Spleen (tissue), 11 donors: ENCODE measurements around the gene PLXNA2. TPM values are rescaled to one million over a fixed set of nuclear protein-coding genes. Genes with fewer than 3 reads are reported as not detected.

Source experiments
- DNase-seq: peaks from one replicate; pipeline ENCODE4 v3.0.0-alpha.2; 2020
- H3K27ac ChIP-seq, 8 donors: fragments of 200-600 bp; sonication (generic) in 7 of 8; 1 replicate in 4 of 8; 2 replicates in 4 of 8; pipeline versions ENCODE4 v1.5.0 to v1.8.0; 2016 to 2021; ENCODE audit warnings: inconsistent platforms in 4 of 8, mild to moderate bottlenecking in 4 of 8, moderate library complexity in 1 of 8
- H3K27me3 ChIP-seq, 7 donors: fragments of 200-600 bp; sonication (generic) in 6 of 7; replicated peaks in 1 of 7; 1 replicate in 4 of 7; 2 replicates in 3 of 7; pipeline versions ENCODE4 v1.5.0 to v1.8.0; 2016 to 2021; ENCODE audit warnings: inconsistent platforms in 3 of 7, mild to moderate bottlenecking in 1 of 7
- H3K36me3 ChIP-seq, 6 donors: fragments of 200-600 bp; sonication (generic) in 5 of 6; 1 replicate in 4 of 6; 2 replicates in 2 of 6; pipeline versions ENCODE4 v1.5.0 to v1.8.0; 2016 to 2021; ENCODE audit warnings: inconsistent platforms in 2 of 6
- H3K4me1 ChIP-seq, 6 donors: fragments of 200-600 bp; sonication (generic) in 5 of 6; 1 replicate in 3 of 6; 2 replicates in 3 of 6; pipeline versions ENCODE4 v1.5.0 to v1.8.0; 2016 to 2021; ENCODE audit warnings: inconsistent platforms in 3 of 6
- H3K4me3 ChIP-seq, 8 donors: fragments of 200-600 bp; sonication (generic) in 7 of 8; 1 replicate in 4 of 8; 2 replicates in 4 of 8; pipeline versions ENCODE4 v1.5.0 to v1.8.0; 2016 to 2021; ENCODE audit warnings: inconsistent platforms in 4 of 8, mild to moderate bottlenecking in 4 of 8, moderate library complexity in 2 of 8
- H3K9me3 ChIP-seq, 8 donors: fragments of 200-600 bp; sonication (generic) in 7 of 8; 1 replicate in 4 of 8; 2 replicates in 4 of 8; pipeline versions ENCODE4 v1.5.0 to v1.8.0; 2016 to 2021; ENCODE audit warnings: inconsistent platforms in 4 of 8
- CTCF ChIP-seq, 11 experiments: fragments of 200-600 bp in 7 of 11; fragments of 450-650 bp in 4 of 11; sonication (generic) in 4 of 11; IDR thresholded peaks in 8 of 11; conservative IDR thresholded peaks in 3 of 11; 1 replicate in 7 of 11; 2 replicates in 4 of 11; pipeline versions ENCODE4 v1.4.0 to v1.8.0; 2016 to 2021; ENCODE audit warnings: antibody characterized with exemption in 11 of 11, inconsistent platforms in 4 of 11, mild to moderate bottlenecking in 1 of 11
- POLR2A ChIP-seq, 3 donors: fragments of 450-650 bp; IDR thresholded peaks; one replicate each; pipeline ENCODE4 v1.5.1; 2017; ENCODE audit warnings: antibody characterized with exemption in 3 of 3, mild to moderate bottlenecking in 1 of 3
- POLR2AphosphoS5 ChIP-seq, 3 donors: sonication (generic); formaldehyde crosslinking; IDR thresholded peaks; one replicate each; pipeline ENCODE4 v1.5.1; 2017; ENCODE audit warnings: antibody characterized with exemption in 3 of 3
- WGBS, 5 donors: extraction: QIAGEN DNeasy Blood & Tissue Kit in 3 of 5; methylation state at CpG; one replicate each; pipeline versions ENCODE4 v1.1.5 to v1.1.7; 2013 to 2018; 5-methylcytosine and 5-hydroxymethylcytosine counted together
- intact Hi-C: fragments of 100-400 bp; cut with DNase I; formaldehyde crosslinking; loops from one replicate; pipeline ENCODE4 v1.15.0; 2023; ENCODE audit warnings: low total_unique reads
- polyA plus RNA-seq, 3 donors: library from polyadenylated mRNA; stranded (reverse); fragments of 200-250 nt; gene quantifications; one replicate each; pipeline ENCODE4 v1.2.1, GENCODE V29; 2013
- total RNA-seq, 7 donors: library from RNA; depleted of rRNA in 3 of 7; stranded (reverse); fragments of >200 nt in 3 of 7; fragmentation: NEBNext Ultra II Directional in 4 of 7; extraction: Animal tissue kit (Norgen Biotek cat#: 25700) in 4 of 7; gene quantifications; one replicate each; pipeline versions ENCODE4 v1.1.0 to v1.2.1, GENCODE V29; 2016 to 2021
- donor health status: healthy with polysubstance abuse.
- donor health status: DM: no; HTN: no; CAD: no; lungs with moderate emphysema.
- donor health status: DM: no; HTN: no; CAD: no.
- donor health status: Bipolar disorder and iron deficiency.
- donor health status: healthy.
- donor health status: DM: no; HTN: no; CAD: no.
- donor health status: DM: yes; HTN: yes; CAD: no.

PLXNA2 gene
- total and polyA plus RNA-seq, 10 donors = 0.93 to 16.9 (median 7.0) TPM

- H3K27ac ChIP-seq = no peak overlapping the region
- 44 to 100% (median 89%) methylated on average over 2 of the region's 2 CpGs for WGBS, 5 donors
- no peaks in the 10 kb centered on the region for H3K27me3 ChIP-seq
- intact Hi-C loops = no loop called here
- no peaks in the 10 kb centered on the region for H3K4me1 ChIP-seq
- TF ChIP-seq POLR2AphosphoS5 (IDR thresholded peaks at IDR 0.05) = no peak
- no peak for TF ChIP-seq POLR2A (IDR thresholded peaks at IDR 0.05)
- no peak for TF ChIP-seq CTCF (IDR thresholded peaks at IDR 0.05 in 8 of 11, conservative IDR thresholded peaks at IDR 0.05 in 3 of 11)
- no peaks in the 10 kb centered on the region for H3K9me3 ChIP-seq
- no peak for DNase-seq
- no peaks in the 10 kb centered on the region for H3K36me3 ChIP-seq
- H3K4me3 ChIP-seq = no peak overlapping the region
Observed at GRCh38 chr1:208120431-208120790, 123.8 kb downstream of the PLXNA2 start.

- TF ChIP-seq POLR2AphosphoS5 (IDR thresholded peaks at IDR 0.05) (no peak), POLR2A (IDR thresholded peaks at IDR 0.05) (no peak), CTCF (IDR thresholded peaks at IDR 0.05 in 8 of 11, conservative IDR thresholded peaks at IDR 0.05 in 3 of 11) (no peak)
- intact Hi-C loops = no loop called here
- WGBS, 5 donors = 77 to 86% (median 85%) methylated on average over 12 of the region's 12 CpGs
- DNase-seq = no peak
- H3K27ac ChIP-seq = no peak overlapping the region
- H3K4me3 ChIP-seq = no peak overlapping the region
- H3K36me3 ChIP-seq = no peaks in the 10 kb centered on the region
- no peaks in the 10 kb centered on the region for H3K4me1 ChIP-seq
- no peaks in the 10 kb centered on the region for H3K27me3 ChIP-seq
- no peaks in the 10 kb centered on the region for H3K9me3 ChIP-seq
Observed at GRCh38 chr1:208118841-208119606, 125.2 kb downstream of the PLXNA2 start.

- H3K36me3 ChIP-seq = no peaks in the 10 kb centered on the region
- WGBS, 5 donors = 76 to 88% (median 82%) methylated on average over 5 of the region's 5 CpGs
- H3K9me3 ChIP-seq = no peaks in the 10 kb centered on the region
- no peak for TF ChIP-seq POLR2AphosphoS5 (IDR thresholded peaks at IDR 0.05)
- no peak for TF ChIP-seq POLR2A (IDR thresholded peaks at IDR 0.05)
- TF ChIP-seq CTCF (IDR thresholded peaks at IDR 0.05 in 8 of 11, conservative IDR thresholded peaks at IDR 0.05 in 3 of 11) = no peak
- H3K4me1 ChIP-seq = no peaks in the 10 kb centered on the region
- H3K27ac ChIP-seq = no peak overlapping the region
- intact Hi-C loops = no loop called here
- no peak overlapping the region for H3K4me3 ChIP-seq
- H3K27me3 ChIP-seq = no peaks in the 10 kb centered on the region
- DNase-seq = no peak
Observed at GRCh38 chr1:208118306-208118705, 125.9 kb downstream of the PLXNA2 start.

GRCh38 chr1:208117826-208118225, 126.4 kb downstream of the PLXNA2 start:
- no peaks in the 10 kb centered on the region for H3K9me3 ChIP-seq
- no peak overlapping the region for H3K27ac ChIP-seq
- H3K4me3 ChIP-seq = no peak overlapping the region
- DNase-seq = no peak
- WGBS, 5 donors = 76 to 83% (median 82%) methylated on average over 4 of the region's 4 CpGs
- intact Hi-C loops = no loop called here
- TF ChIP-seq CTCF (IDR thresholded peaks at IDR 0.05 in 8 of 11, conservative IDR thresholded peaks at IDR 0.05 in 3 of 11) (no peak), POLR2A (IDR thresholded peaks at IDR 0.05) (no peak), POLR2AphosphoS5 (IDR thresholded peaks at IDR 0.05) (no peak)
- no peaks in the 10 kb centered on the region for H3K27me3 ChIP-seq
- H3K36me3 ChIP-seq = no peaks in the 10 kb centered on the region
- no peaks in the 10 kb centered on the region for H3K4me1 ChIP-seq
